LNCAP (cell line): Measurements from ENCODE around the gene CELF4.

Experiments
- CTCF ChIP-seq: fragments of 450-650 bp; IDR thresholded peaks from 2 replicates; pipeline ENCODE4 v1.5.1; 2017; ENCODE audit warnings: mild to moderate bottlenecking

Gene CELF4

GRCh38 chr18:37309059-37309458 is 256.5 kb downstream of the CELF4 start:
- peak; percentile 17; the same call in 1 of the 2 replicates for TF ChIP-seq CTCF

GRCh38 chr18:37307181-37307580 is 258.4 kb downstream of the CELF4 start:
- TF ChIP-seq CTCF = no peak

- no peak for TF ChIP-seq CTCF
These were observed 259.2 kb downstream of the CELF4 start for GRCh38 chr18:37306432-37306831.

GRCh38 chr18:37305066-37305465 is 260.5 kb downstream of the CELF4 start:
- no peak for TF ChIP-seq CTCF

GRCh38 chr18:37304012-37304680 is 261.5 kb downstream of the CELF4 start:
- no peak for TF ChIP-seq CTCF

- TF ChIP-seq CTCF = no peak
These were observed 262.6 kb downstream of the CELF4 start for GRCh38 chr18:37303009-37303408.

GRCh38 chr18:37302519-37302918 is 263.1 kb downstream of the CELF4 start:
- TF ChIP-seq CTCF = no peak
